IMR-90 (cell line): ENCODE measurements around the gene TEX264. TPM values are rescaled to one million over a fixed set of nuclear protein-coding genes. Genes with fewer than 3 reads are reported as not detected.

Experiments
- ATAC-seq: fragments of 200-7000 bp; cut with Tn5 transposase; 2 replicates; pipeline ENCODE4 v1.9.1; 2020; ENCODE audit warnings: low read depth, mild to moderate bottlenecking, moderate library complexity
- BruUV-seq: library from RNA; stranded (reverse); fragments of 400-500 nt; replicated peaks from 2 replicates; lab custom pipeline; 2021; lab: Mats Ljungman, UMichigan
- CTCF ChIA-PET: fragments of 300-600 bp; formaldehyde crosslinking; extraction: SDS; loops from one replicate; lab custom pipeline; 2021; ENCODE audit warnings: antibody characterized with exemption; lab: Yijun Ruan, JAX
- POLR2A ChIA-PET: fragments of 300-600 bp; sonication (Branson Sonifier 250); formaldehyde crosslinking; loops from one replicate; lab custom pipeline; 2022; ENCODE audit warnings: antibody characterized with exemption; ENCODE audit not compliant: unreplicated experiment; lab: Charles Lee
- DNase-seq: peaks from one replicate; pipeline ENCODE4 v3.0.0; 2013
- H2AFZ ChIP-seq: replicated peaks from 2 replicates; pipeline ENCODE3; 2013; ENCODE audit warnings: low read length, mild to moderate bottlenecking; ENCODE audit not compliant: poor library complexity
- H2AK5ac ChIP-seq: 2 replicates; pipeline ENCODE4 v1.6.1; 2013; ENCODE audit warnings: low read depth, low read length, inconsistent platforms
- H2AK9ac ChIP-seq: replicated peaks from 2 replicates; pipeline ENCODE3; 2013; ENCODE audit warnings: mild to moderate bottlenecking, low read depth, low read length, moderate library complexity; ENCODE audit not compliant: poor library complexity
- H2BK120ac ChIP-seq: 2 replicates; pipeline ENCODE4 v1.6.1; 2013; ENCODE audit warnings: low read depth, low read length, inconsistent platforms
- H2BK15ac ChIP-seq: 3 replicates; pipeline ENCODE4 v1.6.1; 2013; ENCODE audit warnings: low read depth, low read length, inconsistent platforms
- H2BK20ac ChIP-seq: 2 replicates; pipeline ENCODE4 v1.6.1; 2013; ENCODE audit warnings: low read depth, mild to moderate bottlenecking, inconsistent platforms, low read length, moderate library complexity
- H2BK5ac ChIP-seq: 2 replicates; pipeline ENCODE4 v1.6.1; 2013; ENCODE audit warnings: mild to moderate bottlenecking, low read depth, low read length, inconsistent platforms; ENCODE audit not compliant: poor library complexity, severe bottlenecking
- H3K14ac ChIP-seq: replicated peaks from 2 replicates; pipeline ENCODE4 v1.6.1; 2013; ENCODE audit warnings: low read depth, low read length, inconsistent platforms
- H3K18ac ChIP-seq: 2 replicates; pipeline ENCODE4 v1.6.1; 2013; ENCODE audit warnings: low read depth, low read length, control low read depth
- H3K23ac ChIP-seq: 2 replicates; pipeline ENCODE4 v1.6.1; 2013; ENCODE audit warnings: low read depth, low read length, inconsistent platforms
- H3K27ac ChIP-seq: 2 replicates; pipeline ENCODE4 v1.5.1; 2013; ENCODE audit warnings: mild to moderate bottlenecking, control low read depth, low read length; ENCODE audit not compliant: insufficient read depth
- H3K27me3 ChIP-seq: 2 replicates; pipeline ENCODE4 v1.6.1; 2013; ENCODE audit warnings: low read length; ENCODE audit not compliant: control insufficient read depth, insufficient read depth
- H3K36me3 ChIP-seq: 2 replicates; pipeline ENCODE4 v1.6.1; 2013; ENCODE audit warnings: low read length, mixed read lengths; ENCODE audit not compliant: control insufficient read depth, insufficient read depth
- H3K4ac ChIP-seq: 2 replicates; pipeline ENCODE4 v1.6.1; 2013; ENCODE audit warnings: low read depth, low read length, inconsistent platforms
- H3K4me1 ChIP-seq: 2 replicates; pipeline ENCODE4 v1.6.1; 2013; ENCODE audit warnings: low read length, mixed read lengths; ENCODE audit not compliant: control insufficient read depth, insufficient read depth
- H3K4me2 ChIP-seq: 2 replicates; pipeline ENCODE4 v1.6.1; 2013; ENCODE audit warnings: low read depth, mild to moderate bottlenecking, control low read depth, low read length, moderate library complexity
- H3K4me3 ChIP-seq: 2 replicates; pipeline ENCODE4 v1.5.1; 2013; ENCODE audit warnings: low read depth, mild to moderate bottlenecking, control low read depth, low read length, moderate library complexity; ENCODE audit not compliant: insufficient read depth
- H3K56ac ChIP-seq: 2 replicates; pipeline ENCODE4 v1.6.1; 2013; ENCODE audit warnings: low read length, inconsistent platforms; ENCODE audit not compliant: insufficient read depth; ENCODE audit errors: extremely low read depth
- H3K79me1 ChIP-seq, 2 experiments: 2 replicates each; pipeline ENCODE4 v1.6.1; 2013; ENCODE audit warnings: low read length in 2 of 2, inconsistent platforms in 1 of 2, low read depth in 1 of 2
- H3K9ac ChIP-seq: 2 replicates; pipeline ENCODE4 v1.6.1; 2013; ENCODE audit warnings: low read depth, low read length, control low read depth
- H3K9me1 ChIP-seq: 2 replicates; pipeline ENCODE4 v1.6.1; 2013; ENCODE audit warnings: low read length, inconsistent platforms; ENCODE audit not compliant: insufficient read depth
- H3K9me3 ChIP-seq: 2 replicates; pipeline ENCODE4 v1.6.1; 2013; ENCODE audit warnings: low read length; ENCODE audit not compliant: control insufficient read depth, insufficient read depth
- H4K20me1 ChIP-seq: 2 replicates; pipeline ENCODE4 v1.6.1; 2013; ENCODE audit warnings: low read length, inconsistent platforms; ENCODE audit not compliant: insufficient read depth
- H4K5ac ChIP-seq: 2 replicates; pipeline ENCODE4 v1.6.1; 2013; ENCODE audit warnings: mild to moderate bottlenecking, low read depth, low read length, control low read depth
- H4K8ac ChIP-seq, 2 experiments: 2 replicates each; pipeline ENCODE4 v1.6.1; 2013; ENCODE audit warnings: low read depth in 2 of 2, low read length in 2 of 2, control low read depth in 1 of 2, inconsistent platforms in 1 of 2
- H4K91ac ChIP-seq: 2 replicates; pipeline ENCODE4 v1.6.1; 2013; ENCODE audit warnings: low read depth, low read length, inconsistent platforms; ENCODE audit not compliant: insufficient read depth
- MXI1 ChIP-seq: IDR thresholded peaks from 2 replicates; pipeline ENCODE4 v1.6.1; 2012; ENCODE audit warnings: low read depth, mild to moderate bottlenecking, low read length, moderate library complexity, borderline replicate concordance
- NFE2L2 ChIP-seq: fragments of 150-350 bp; IDR thresholded peaks from 2 replicates; pipeline ENCODE4 v1.6.1; 2016; ENCODE audit warnings: low read depth, mild to moderate bottlenecking, low read length
- POLR2A ChIP-seq: IDR thresholded peaks from 2 replicates; pipeline ENCODE4 v1.6.1; 2012; ENCODE audit warnings: mild to moderate bottlenecking, low read depth, low read length
- SMC3 ChIP-seq: fragments of 150-350 bp; IDR thresholded peaks from 2 replicates; pipeline ENCODE4 v1.6.1; 2016; ENCODE audit warnings: low read depth, mild to moderate bottlenecking, antibody characterized with exemption, low read length, moderate library complexity
- WGBS, 2 experiments: methylation state at CpG; one replicate each; pipeline versions ENCODE4 v1.1.5 to v1.1.7; 2013; ENCODE audit warnings: missing lambda C conversion rate in 2 of 2; ENCODE audit not compliant: insufficient read length in 1 of 2; ENCODE audit errors: extremely low coverage in 2 of 2; 5-methylcytosine and 5-hydroxymethylcytosine counted together
- dilution Hi-C: fragments of 300-500 bp; cut with HindIII; formaldehyde crosslinking; loops from one replicate; pipeline ENCODE4 v1.14.3; 2018; ENCODE audit warnings: low sequenced_read_pairs; ENCODE audit not compliant: unreplicated experiment
- in situ Hi-C: fragments of 300-500 bp; cut with MboI; formaldehyde crosslinking; loops from 3 replicates; pipeline ENCODE4 v1.14.3; 2019; ENCODE audit warnings: low sequenced_read_pairs, inconsistent platforms, mixed read lengths
- intact Hi-C: fragments of 100-400 bp; cut with micrococcal nuclease; formaldehyde crosslinking; loops from 2 replicates; pipeline ENCODE4 v1.10.0; 2022
- polyA plus RNA-seq, 3 experiments: library from polyadenylated mRNA; depleted of rRNA; stranded (reverse); fragments of >200 nt; gene quantifications; 2 replicates each; pipeline ENCODE4 v1.2.3, GENCODE V29; 2012; ENCODE audit warnings: low replicate concordance in 1 of 3
- total RNA-seq: library from RNA; depleted of rRNA; stranded (reverse); fragments of >200 nt; gene quantifications from 2 replicates; pipeline ENCODE4 v1.2.3, GENCODE V29; 2012
- TF ChIP-seq, protein P1 (sequence below): conservative IDR thresholded peaks from 2 replicates; pipeline ENCODE4 v1.5.1; 2012; ENCODE audit warnings: mild to moderate bottlenecking, low read depth, low read length, improper control_type of control experiment

The TEX264 gene
- total and polyA plus RNA-seq, 2 of the 4 experiments (the other 2 are of a cell fraction): 30.3 to 45.0 TPM

DNA sequence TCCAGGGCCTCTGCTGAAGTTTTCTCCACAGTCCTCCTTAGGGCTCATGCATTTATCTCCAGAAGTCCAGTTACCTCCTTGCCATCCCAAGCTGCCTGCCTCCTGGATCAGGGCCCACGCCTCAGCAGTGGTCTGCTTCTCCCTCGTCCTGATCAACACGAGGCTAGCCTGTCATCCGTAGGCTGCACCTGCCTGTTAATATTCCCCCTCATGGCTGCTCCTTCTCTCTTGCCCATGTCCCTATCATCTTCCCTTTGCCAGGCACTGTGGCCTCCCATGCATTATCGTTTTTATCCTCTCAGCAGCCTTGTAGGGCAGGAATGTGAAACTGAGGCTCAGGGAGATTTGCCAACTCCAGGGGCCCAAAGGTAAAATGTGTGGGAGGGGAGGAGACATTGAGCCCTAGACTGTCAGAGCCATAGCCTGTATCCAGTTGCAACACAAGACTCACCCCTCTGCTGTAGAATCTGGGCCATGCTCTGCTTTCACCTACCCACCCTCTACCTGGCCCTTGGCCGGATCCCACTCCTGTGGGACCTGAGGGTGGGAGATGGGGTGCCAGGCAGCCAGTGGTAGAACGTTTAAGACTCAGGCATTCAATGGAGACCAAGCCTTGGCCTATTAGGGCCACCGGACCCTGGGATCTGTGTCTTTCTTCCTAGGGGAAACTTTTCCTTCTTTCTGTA lies 40.4 kb downstream of the TEX264 start:
- no peak overlapping the region for H2AFZ ChIP-seq
- no peak overlapping the region for H2BK15ac ChIP-seq
- ATAC-seq: no peak
- H2AK9ac ChIP-seq: no peak overlapping the region
- H3K4ac ChIP-seq: no peak overlapping the region
- ChIA-PET CTCF (no interaction called here), POLR2A (no interaction called here)
- H3K56ac ChIP-seq: no peak overlapping the region
- no peak overlapping the region for H3K18ac ChIP-seq
- in situ Hi-C loops: no loop called here
- no peak overlapping the region for H4K8ac ChIP-seq
- no peak for TF ChIP-seq NFE2L2
- no peak for TF ChIP-seq MXI1
- TF ChIP-seq, protein P1, sequence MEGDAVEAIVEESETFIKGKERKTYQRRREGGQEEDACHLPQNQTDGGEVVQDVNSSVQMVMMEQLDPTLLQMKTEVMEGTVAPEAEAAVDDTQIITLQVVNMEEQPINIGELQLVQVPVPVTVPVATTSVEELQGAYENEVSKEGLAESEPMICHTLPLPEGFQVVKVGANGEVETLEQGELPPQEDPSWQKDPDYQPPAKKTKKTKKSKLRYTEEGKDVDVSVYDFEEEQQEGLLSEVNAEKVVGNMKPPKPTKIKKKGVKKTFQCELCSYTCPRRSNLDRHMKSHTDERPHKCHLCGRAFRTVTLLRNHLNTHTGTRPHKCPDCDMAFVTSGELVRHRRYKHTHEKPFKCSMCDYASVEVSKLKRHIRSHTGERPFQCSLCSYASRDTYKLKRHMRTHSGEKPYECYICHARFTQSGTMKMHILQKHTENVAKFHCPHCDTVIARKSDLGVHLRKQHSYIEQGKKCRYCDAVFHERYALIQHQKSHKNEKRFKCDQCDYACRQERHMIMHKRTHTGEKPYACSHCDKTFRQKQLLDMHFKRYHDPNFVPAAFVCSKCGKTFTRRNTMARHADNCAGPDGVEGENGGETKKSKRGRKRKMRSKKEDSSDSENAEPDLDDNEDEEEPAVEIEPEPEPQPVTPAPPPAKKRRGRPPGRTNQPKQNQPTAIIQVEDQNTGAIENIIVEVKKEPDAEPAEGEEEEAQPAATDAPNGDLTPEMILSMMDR: no peak
- no peak for TF ChIP-seq SMC3
- TF ChIP-seq POLR2A: no peak
- H2BK5ac ChIP-seq: no peak overlapping the region
- H3K36me3 ChIP-seq: no peaks in the 10 kb centered on the region
- BruUV-seq: no TSS peak
- H3K23ac ChIP-seq: no peak overlapping the region
- WGBS, 2 experiments: no CpG with 5 or more reads among the region's 8 CpGs
- H4K91ac ChIP-seq: no peak overlapping the region
- H3K4me1 ChIP-seq: no peaks in the 10 kb centered on the region
- H4K20me1 ChIP-seq: peaks cover under 1% of the 10 kb centered on the region; the same call in 1 of the 2 replicates
- dilution Hi-C loops: no loop called here
- H3K9ac ChIP-seq: no peak overlapping the region
- H3K9me3 ChIP-seq: no peaks in the 10 kb centered on the region
- no peak overlapping the region for H3K4me2 ChIP-seq
- no peak for DNase-seq
- no peaks in the 10 kb centered on the region for H3K79me1 ChIP-seq
- no peak overlapping the region for H2BK120ac ChIP-seq
- H3K14ac ChIP-seq: no peak overlapping the region
- H2AK5ac ChIP-seq: no peak overlapping the region
- no peak overlapping the region for H3K27ac ChIP-seq
- H4K5ac ChIP-seq: no peak overlapping the region
- peaks cover 15% of the 10 kb centered on the region; the same call in 1 of the 2 replicates for H3K27me3 ChIP-seq
- no peaks in the 10 kb centered on the region; the same call in 1 of the 2 replicates for H3K9me1 ChIP-seq
- no peak overlapping the region for H3K4me3 ChIP-seq
- intact Hi-C loops: loop anchor here (5.0 kb wide), 1 partner anchor 91 kb away; no protein-coding TSS in a partner anchor
- H2BK20ac ChIP-seq: no peak overlapping the region
